GM12874 (cell line): ENCODE data around the gene DNAJB13.

Experiments used
- TF ChIP-seq, protein P1 (sequence below): IDR thresholded peaks from 2 replicates; pipeline ENCODE4 v1.5.1; 2011; ENCODE audit warnings: low read depth, mild to moderate bottlenecking, control low read depth, low read length, moderate library complexity; ENCODE audit not compliant: insufficient read depth

DNAJB13 gene

DNA sequence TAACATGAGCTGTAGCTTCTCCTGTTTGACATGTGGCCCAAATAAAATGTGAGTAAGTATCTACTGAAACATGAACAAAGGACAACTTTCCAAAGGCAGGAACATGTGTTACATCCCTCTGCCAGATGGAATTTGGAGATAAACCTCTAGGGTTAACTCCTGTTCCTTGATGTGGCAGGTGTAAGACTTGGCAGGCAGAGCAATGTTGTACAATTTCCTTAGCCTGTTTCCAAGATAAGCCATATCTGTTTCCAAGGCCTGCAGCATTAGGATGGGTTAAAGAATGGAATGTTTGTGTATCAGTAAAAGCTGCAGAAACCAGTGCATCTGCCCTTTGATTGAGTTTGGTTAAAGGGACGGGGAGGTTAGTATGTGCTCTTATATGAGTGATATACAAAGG lies 8.8 kb upstream of the DNAJB13 start:
- TF ChIP-seq, protein P1, sequence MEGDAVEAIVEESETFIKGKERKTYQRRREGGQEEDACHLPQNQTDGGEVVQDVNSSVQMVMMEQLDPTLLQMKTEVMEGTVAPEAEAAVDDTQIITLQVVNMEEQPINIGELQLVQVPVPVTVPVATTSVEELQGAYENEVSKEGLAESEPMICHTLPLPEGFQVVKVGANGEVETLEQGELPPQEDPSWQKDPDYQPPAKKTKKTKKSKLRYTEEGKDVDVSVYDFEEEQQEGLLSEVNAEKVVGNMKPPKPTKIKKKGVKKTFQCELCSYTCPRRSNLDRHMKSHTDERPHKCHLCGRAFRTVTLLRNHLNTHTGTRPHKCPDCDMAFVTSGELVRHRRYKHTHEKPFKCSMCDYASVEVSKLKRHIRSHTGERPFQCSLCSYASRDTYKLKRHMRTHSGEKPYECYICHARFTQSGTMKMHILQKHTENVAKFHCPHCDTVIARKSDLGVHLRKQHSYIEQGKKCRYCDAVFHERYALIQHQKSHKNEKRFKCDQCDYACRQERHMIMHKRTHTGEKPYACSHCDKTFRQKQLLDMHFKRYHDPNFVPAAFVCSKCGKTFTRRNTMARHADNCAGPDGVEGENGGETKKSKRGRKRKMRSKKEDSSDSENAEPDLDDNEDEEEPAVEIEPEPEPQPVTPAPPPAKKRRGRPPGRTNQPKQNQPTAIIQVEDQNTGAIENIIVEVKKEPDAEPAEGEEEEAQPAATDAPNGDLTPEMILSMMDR = no peak

DNA sequence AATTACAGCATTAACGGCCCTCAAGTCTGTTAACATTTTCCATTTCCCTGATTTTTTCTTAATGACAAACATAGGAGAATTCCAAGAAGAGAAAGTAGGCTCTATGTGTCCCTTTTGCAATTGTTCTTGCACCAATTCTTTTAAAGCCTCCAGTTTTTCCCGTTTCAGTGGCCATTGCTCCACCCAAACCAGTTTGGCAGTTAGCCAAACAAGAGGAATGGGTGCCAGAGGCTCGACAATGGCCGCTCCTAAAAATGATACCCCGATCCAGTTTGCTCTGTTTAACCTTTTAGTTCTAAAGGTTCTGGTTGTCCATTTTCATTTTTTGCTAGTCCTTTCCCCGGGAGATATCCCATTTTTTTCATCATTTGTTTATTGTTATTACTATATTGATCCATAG lies 6.7 kb upstream of the DNAJB13 start:
- TF ChIP-seq, protein P1 = no peak

DNA sequence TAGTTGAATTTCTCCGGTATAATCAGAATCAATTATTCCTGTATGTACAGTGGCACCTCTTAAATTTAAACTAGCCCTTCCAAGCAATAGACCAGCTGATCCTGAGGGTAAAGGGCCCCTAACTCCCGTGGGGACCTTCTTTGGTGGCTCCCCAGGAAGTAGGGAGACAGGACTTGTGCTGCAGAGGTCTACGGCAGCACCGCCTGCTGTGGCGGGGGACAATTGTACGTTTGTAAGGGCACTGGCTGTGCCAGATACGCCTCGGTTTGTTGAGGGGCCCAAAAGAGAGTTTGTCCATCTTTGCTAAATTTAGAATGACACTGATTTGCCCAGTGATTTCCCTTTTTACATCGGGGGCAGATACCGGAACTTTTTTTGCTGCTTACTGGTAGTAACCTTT lies 5.9 kb upstream of the DNAJB13 start:
- TF ChIP-seq, protein P1 = no peak

DNA sequence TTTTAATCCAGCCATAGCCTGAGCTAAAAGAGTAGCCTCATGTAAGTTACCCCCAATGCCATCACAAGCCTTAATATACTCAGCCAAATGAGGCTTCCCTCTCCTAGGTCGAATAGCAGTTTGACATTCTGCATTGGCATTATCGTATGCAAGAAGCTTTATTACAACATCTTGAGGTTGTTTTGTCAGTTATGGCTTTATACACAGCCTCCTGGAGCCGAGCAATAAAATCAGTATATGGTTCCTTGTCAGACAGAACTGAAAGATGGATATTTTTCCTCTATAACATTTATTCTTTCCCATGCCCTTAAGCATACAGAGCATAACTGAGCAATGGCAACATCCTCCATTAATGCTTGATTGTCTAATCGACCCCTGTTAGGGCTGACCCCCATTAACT lies 5.4 kb upstream of the DNAJB13 start:
- TF ChIP-seq, protein P1 = no peak

DNA sequence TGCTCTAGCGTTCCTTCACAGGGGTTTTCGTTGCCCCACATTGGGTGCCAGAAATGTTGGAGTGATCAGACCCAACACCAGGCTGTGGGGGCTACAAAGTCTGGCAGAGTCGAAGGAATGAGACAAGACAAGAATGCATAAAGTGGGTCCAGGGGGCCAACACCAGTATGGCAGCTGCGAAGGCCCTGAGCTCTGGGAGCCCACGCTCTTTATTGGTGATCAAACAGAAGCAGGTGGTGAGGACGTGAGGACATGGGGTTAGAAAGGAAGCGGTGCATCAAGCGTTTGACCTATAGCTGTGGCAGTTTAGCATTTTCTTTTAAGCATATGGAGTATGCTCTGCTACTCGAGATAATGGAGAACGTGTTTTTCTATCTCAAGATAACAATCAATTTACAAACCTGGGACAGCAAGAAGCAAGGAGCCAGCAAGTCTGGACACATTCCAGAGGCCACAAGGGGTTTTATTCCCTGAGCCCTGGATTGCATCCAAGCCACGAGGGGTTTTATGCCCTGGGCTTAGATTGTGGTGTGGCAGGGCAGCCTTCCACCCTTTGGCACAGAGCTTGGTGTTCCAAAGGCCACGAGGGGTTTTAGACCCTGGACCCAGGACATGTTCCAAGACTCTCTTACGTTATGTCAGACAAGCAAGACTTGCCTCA lies 3.9 kb upstream of the DNAJB13 start:
- TF ChIP-seq, protein P1 = no peak

DNA sequence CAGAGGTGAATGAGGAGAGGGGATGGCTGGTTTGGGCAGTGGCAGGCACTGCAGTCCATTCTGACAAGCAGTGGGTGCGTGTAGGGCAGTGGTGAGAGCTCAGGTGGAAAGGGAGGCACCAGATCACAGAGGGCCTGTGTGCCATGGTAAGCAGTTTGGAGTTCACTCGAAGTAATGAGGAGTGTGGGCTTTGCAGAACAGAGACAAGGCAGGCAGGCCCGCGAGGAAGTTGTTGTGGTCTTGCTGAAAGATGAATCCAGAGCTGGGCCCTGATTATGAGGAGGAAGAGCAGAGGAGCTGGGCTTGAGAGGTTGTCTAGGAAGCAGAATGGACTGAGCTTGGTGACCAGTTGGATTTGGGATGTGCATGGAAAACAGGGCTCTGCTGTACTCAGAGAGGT lies 1.6 kb upstream of the DNAJB13 start:
- TF ChIP-seq, protein P1 = no peak

DNA sequence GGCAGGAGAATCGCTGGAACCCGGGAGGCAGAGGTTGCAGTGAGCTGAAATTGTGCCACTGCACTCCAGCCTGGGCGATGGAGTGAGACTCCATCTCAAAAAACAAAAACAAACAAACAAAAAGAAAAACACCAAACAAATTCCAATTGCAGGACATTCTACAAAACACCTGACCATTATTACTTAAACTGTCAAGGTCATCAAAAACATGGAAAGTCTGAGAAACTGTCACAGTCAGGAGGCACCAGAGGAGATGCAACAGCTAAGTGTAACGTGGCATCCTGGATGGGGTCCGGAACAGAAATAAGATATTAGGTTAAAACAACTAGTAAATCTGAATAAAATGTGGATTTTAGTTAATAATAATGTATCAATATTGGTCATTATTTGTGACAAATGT lies 914 bp upstream of the DNAJB13 start:
- TF ChIP-seq, protein P1 = no peak

DNA sequence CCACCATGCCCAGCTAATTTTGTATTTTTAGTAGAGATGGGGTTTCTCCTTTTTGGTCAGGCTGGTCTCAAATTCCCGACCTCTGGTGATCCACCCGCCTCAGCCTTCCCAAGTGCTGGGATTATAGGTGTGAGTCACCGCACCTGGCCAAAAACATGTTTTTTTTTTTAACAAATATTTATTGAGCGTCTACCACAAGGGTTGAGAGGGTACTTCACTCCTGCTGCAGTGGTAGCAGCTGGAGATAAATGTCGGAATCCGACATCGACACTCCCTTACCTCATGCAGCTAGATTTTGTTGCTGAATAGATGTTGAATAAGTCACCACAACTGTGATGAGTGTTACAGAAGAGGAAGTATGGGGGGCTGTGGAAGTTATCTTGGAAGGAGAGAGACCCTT lies 971 bp downstream of the DNAJB13 start:
- TF ChIP-seq, protein P1 = no peak
